ENCODE data around the gene TSPAN6. TPM values are rescaled to one million over a fixed set of nuclear protein-coding genes. Genes with fewer than 3 reads are reported as not detected.

The TSPAN6 gene
- total RNA-seq, 2 experiments from 2014 or later, result 1.1 to 1.9 TPM

DNA sequence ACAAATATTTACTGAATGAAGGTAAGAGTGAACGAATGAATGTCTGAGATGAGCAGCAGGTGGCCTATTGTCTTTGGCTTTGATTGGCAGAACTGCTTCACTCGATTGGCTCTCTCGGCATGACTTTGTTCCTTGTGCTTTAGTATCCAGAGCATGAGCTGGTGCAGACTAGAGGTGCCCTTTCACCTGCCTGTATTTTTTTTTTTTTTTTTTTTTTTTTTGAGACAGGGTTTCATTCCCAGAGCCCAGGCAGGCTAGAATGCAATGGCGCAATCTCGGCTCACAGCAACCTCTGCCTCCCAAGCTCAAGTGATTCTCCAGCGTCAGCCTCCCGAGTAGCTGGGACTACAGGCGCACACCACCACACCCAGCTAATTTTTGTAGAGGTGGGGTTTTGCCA, 46.3 kb upstream of the TSPAN6 start:
- ChIA-PET CTCF (no interaction called here), POLR2A (no interaction called here)
- TF ChIP-seq, protein P1, sequence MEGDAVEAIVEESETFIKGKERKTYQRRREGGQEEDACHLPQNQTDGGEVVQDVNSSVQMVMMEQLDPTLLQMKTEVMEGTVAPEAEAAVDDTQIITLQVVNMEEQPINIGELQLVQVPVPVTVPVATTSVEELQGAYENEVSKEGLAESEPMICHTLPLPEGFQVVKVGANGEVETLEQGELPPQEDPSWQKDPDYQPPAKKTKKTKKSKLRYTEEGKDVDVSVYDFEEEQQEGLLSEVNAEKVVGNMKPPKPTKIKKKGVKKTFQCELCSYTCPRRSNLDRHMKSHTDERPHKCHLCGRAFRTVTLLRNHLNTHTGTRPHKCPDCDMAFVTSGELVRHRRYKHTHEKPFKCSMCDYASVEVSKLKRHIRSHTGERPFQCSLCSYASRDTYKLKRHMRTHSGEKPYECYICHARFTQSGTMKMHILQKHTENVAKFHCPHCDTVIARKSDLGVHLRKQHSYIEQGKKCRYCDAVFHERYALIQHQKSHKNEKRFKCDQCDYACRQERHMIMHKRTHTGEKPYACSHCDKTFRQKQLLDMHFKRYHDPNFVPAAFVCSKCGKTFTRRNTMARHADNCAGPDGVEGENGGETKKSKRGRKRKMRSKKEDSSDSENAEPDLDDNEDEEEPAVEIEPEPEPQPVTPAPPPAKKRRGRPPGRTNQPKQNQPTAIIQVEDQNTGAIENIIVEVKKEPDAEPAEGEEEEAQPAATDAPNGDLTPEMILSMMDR (IDR thresholded peaks at IDR 0.05), result no peak
- no peak for ATAC-seq (ENCODE audit: poor library complexity)
- no peaks in the 10 kb centered on the region for H3K36me3 ChIP-seq (ENCODE audit: insufficient read depth, low read length)
- H3K27me3 Mint-ChIP-seq, result peaks cover 6% of the 10 kb centered on the region
- DNase-seq, result no peak
- H3K27me3 ChIP-seq (ENCODE audit: control insufficient read depth in 1 of 2, insufficient read depth in 2 of 2, low read length in 2 of 2), result no peaks in the 10 kb centered on the region
- no peaks in the 10 kb centered on the region for H3K9me3 Mint-ChIP-seq
- no peaks in the 10 kb centered on the region for H3K4me1 Mint-ChIP-seq (ENCODE audit: low read depth)
- H3K27ac ChIP-seq (ENCODE audit: low read depth in 1 of 2, low read length in 2 of 2), result no peak overlapping the region
- no peaks in the 10 kb centered on the region for H3K9me3 ChIP-seq (ENCODE audit: control insufficient read depth in 1 of 2, insufficient read depth in 1 of 2, low read length in 2 of 2)
- no peaks in the 10 kb centered on the region for H3K4me1 ChIP-seq (ENCODE audit: insufficient read depth, low read length)
- H3K36me3 Mint-ChIP-seq (ENCODE audit: low read depth), result no peaks in the 10 kb centered on the region
- no peak overlapping the region for H3K4me3 Mint-ChIP-seq
- intact Hi-C loops (cut with DNase I, micrococcal nuclease), result loop anchor here in 1 of 2 experiments (10.0 kb wide), 1 partner anchor 522 kb away; no protein-coding TSS in a partner anchor
- no peak overlapping the region for H3K27ac Mint-ChIP-seq
- H3K4me3 ChIP-seq (ENCODE audit: low read length), result no peak overlapping the region

DNA sequence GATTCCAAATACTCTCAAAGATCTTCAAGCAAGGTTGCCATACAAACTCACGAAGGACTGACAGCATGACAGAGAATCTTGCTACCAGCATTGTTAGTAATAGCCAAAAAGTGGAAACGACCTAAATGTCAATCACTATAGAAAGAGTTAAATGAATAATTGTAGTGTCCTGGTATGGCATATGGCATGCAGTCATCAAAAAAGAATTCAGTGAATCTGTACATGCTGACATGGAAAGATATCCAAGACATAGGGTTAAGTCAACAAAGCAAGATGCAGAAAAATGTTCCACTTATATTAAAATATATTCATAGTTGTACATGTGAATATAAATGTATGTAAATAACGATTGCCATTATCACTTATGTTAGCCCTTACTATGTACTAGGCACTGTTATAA, 45.0 kb upstream of the TSPAN6 start:
- H3K27me3 ChIP-seq (ENCODE audit: control insufficient read depth in 1 of 2, insufficient read depth in 2 of 2, low read length in 2 of 2), result no peaks in the 10 kb centered on the region
- Mint-ChIP-seq H3K4me1 (ENCODE audit: low read depth) (no peaks in the 10 kb centered on the region), H3K27ac (no peak overlapping the region), H3K4me3 (no peak overlapping the region), H3K27me3 (peaks cover 6% of the 10 kb centered on the region), H3K9me3 (no peaks in the 10 kb centered on the region), H3K36me3 (ENCODE audit: low read depth) (no peaks in the 10 kb centered on the region)
- ChIA-PET POLR2A (no interaction called here), CTCF (no interaction called here)
- H3K27ac ChIP-seq (ENCODE audit: low read depth in 1 of 2, low read length in 2 of 2), result no peak overlapping the region
- TF ChIP-seq, protein P1 (IDR thresholded peaks at IDR 0.05), result no peak
- intact Hi-C loops (cut with DNase I, micrococcal nuclease), result loop anchor here in 1 of 2 experiments (10.0 kb wide), 1 partner anchor 523 kb away; no protein-coding TSS in a partner anchor
- H3K36me3 ChIP-seq (ENCODE audit: insufficient read depth, low read length), result no peaks in the 10 kb centered on the region
- H3K9me3 ChIP-seq (ENCODE audit: control insufficient read depth in 1 of 2, insufficient read depth in 1 of 2, low read length in 2 of 2), result no peaks in the 10 kb centered on the region
- H3K4me1 ChIP-seq (ENCODE audit: insufficient read depth, low read length), result no peaks in the 10 kb centered on the region
- no peak for ATAC-seq (ENCODE audit: poor library complexity)
- H3K4me3 ChIP-seq (ENCODE audit: low read length), result no peak overlapping the region
- DNase-seq, result no peak

DNA sequence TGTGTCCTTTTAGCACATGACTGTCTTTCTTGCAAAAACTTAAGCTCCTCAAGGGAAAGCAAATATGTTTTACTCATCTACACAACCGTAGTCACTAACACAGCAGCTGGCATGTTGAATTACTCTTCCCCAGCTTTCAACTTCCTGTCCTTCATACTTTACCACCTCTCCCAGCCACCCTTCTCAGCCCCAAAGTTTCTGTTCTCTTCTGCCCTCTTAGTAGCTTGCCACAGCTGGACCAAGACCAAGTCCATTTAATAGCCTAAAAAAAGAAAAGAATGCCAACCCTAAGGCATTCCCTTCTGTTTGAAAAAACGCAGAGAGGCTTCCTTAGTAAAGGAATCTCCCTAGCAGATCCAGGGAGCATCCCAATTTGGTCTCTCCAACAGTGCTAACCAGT, 44.1 kb upstream of the TSPAN6 start:
- TF ChIP-seq, protein P1 (IDR thresholded peaks at IDR 0.05), result no peak
- ATAC-seq (ENCODE audit: poor library complexity) (no peak), DNase-seq (no peak)
- peaks cover 3% of the 10 kb centered on the region for H3K27me3 Mint-ChIP-seq
- no peaks in the 10 kb centered on the region for H3K36me3 ChIP-seq (ENCODE audit: insufficient read depth, low read length)
- H3K4me1 Mint-ChIP-seq (ENCODE audit: low read depth), result no peaks in the 10 kb centered on the region
- CTCF ChIA-PET, result no interaction called here
- no peak overlapping the region for H3K4me3 Mint-ChIP-seq
- no peak overlapping the region for H3K27ac ChIP-seq (ENCODE audit: low read depth in 1 of 2, low read length in 2 of 2)
- intact Hi-C loops (cut with DNase I, micrococcal nuclease), result loop anchor here in 1 of 2 experiments (10.0 kb wide), 1 partner anchor 524 kb away; no protein-coding TSS in a partner anchor
- no peaks in the 10 kb centered on the region for H3K27me3 ChIP-seq (ENCODE audit: control insufficient read depth in 1 of 2, insufficient read depth in 2 of 2, low read length in 2 of 2)
- H3K4me1 ChIP-seq (ENCODE audit: insufficient read depth, low read length), result no peaks in the 10 kb centered on the region
- H3K9me3 Mint-ChIP-seq, result no peaks in the 10 kb centered on the region
- no peaks in the 10 kb centered on the region for H3K9me3 ChIP-seq (ENCODE audit: control insufficient read depth in 1 of 2, insufficient read depth in 1 of 2, low read length in 2 of 2)
- POLR2A ChIA-PET, result no interaction called here
- H3K27ac Mint-ChIP-seq, result no peak overlapping the region
- H3K36me3 Mint-ChIP-seq (ENCODE audit: low read depth), result no peaks in the 10 kb centered on the region
- H3K4me3 ChIP-seq (ENCODE audit: low read length), result no peak overlapping the region
